ENCODE results near the gene CCK.

The CCK gene

DNA sequence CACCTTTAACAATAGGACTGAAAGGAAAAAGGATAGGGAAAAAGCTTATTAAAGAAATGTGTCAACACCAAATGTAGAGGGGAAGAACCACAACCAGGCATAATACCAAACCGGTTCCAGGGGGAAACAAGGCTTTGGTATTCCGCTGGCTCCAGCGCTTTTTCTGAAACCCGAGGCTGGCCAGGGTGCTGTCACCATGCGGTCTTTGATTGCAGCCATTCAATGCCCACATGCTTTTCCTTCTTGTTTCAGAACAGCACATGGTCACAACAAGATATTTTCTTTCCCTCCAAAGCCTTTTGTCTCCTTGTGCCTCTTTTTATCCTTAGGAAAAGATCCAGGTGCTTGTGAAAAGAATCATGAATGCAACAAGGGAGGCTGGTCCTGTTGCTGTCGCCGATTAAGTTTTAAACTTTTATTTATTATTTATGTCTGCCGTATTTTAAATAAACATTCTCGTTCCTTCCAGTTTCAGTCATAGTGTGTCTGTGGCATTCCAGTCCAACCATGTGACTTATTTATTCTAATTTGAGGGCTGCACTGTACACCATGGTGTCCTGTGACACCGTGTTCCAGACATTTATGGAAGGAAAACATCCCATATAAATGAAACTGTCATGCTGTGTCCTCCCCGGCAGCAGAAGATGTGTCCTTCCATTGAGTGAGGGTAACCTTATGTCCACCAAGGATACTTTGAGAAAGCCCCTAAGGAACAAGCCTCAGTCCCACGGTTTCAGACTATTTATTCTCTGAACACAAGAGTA lies 41.1 kb downstream of the CCK start:
- no peak for DNase-seq

- no peak for DNase-seq
Observed at GRCh38 chr3:42224178-42224577, 41.8 kb downstream of the CCK start.

GRCh38 chr3:42222942-42223693 lies 42.9 kb downstream of the CCK start:
- DNase-seq = no peak

DNA sequence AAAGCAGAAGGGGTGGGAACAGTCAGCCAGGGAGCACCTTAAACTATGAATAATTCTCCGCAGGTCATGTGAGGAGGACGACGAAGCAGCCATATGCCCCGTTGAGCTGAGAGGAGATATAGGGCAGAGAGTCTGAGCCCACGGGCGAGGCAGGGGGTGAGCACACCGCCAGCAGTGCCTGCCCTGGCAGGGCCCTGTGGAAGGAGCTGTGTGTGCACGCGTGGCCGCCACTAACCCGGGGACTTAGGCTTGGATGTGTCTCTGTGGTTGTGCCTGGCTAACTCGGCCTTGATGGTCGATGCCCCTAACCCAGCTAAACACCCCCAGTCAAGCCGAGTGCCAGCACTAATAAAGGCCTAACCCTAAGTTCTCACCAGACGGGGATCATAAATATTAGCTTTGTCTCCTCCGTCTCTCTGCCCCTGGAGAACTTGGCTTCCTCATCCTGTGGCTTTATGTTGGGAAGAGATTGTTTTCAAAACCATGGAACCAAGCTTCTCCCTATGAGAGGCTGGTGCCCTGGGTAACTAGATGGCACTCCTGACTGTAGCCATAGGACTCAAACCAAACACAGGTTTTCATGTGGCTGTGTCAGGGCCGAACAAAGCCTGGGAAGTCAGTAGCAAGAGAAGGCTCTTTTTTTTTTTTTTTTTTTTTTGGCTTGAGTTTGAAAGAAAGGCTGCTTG lies 45.4 kb downstream of the CCK start:
- DNase-seq = no peak

DNA sequence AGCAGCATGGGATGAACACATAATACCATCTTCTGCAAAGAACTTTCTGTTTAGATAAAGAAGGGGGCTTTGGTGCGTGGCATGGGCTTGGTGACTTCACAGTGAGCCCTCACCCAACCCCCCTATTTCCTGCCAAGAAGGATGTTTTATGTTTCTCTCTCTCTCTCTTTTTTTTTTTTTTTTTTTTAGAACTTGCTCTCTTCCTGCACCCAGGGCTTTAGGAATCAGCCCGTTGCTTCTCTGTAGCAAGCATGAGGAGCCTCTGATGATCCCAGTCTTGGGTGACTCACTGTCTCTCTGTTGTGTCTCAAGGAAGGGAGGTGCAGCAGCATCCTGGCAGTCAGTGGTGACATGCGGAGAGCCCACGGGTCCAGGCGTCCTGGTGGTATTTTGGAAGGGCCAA lies 49.1 kb downstream of the CCK start:
- no peak for DNase-seq

DNA sequence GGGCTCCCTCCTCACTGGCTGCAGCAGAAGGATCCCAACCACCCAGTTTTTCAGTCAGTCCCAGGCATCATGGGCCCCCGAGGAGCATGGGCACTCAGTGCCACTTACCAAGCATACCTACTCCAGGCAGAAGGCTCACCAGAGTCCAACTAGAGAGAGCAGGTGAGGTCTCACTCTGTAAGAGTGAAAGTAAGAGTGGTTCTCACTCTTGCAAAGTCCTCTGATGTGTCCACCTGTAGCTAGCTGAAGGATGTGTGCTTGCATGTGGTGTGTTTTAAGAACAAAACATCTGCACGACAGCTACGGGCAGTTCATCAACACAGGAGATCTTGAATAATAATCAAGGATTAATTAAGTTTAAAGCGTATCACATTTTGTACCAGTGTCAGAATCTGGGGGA lies 49.7 kb downstream of the CCK start:
- no peak for DNase-seq

DNA sequence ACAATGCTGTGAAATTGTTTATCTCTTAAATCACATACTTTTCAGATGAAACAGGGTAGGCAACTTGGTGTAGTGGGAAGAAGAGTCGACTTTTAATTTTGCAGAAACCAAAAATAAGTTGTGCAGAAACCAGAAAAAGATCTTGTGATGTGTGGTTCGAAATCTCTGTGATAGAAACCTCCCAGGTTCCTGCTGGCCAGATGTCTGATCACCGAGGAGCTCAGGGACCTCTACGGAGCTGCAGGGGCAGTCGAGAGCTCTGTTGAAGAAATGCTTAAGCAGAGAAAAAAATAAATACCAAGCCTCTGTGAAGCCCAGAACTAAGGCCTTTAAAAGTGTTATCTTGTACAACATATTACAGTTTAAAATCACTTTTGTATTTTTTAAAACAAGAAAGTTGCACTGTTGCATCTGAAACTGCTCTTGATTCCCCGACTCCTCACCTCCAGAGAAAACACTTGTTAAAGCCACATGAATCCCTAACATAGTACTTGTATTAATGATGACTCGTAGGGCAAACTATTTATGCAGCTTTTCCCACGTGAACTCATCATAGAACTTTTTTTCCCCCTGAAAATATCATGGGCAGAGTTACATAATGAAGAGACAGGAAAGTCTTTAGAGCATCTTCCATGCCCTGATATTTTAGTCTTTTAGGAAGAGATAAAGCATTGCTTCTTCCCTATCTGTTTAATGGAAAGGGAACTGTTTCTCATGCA lies 51.3 kb downstream of the CCK start:
- no peak for DNase-seq

DNA sequence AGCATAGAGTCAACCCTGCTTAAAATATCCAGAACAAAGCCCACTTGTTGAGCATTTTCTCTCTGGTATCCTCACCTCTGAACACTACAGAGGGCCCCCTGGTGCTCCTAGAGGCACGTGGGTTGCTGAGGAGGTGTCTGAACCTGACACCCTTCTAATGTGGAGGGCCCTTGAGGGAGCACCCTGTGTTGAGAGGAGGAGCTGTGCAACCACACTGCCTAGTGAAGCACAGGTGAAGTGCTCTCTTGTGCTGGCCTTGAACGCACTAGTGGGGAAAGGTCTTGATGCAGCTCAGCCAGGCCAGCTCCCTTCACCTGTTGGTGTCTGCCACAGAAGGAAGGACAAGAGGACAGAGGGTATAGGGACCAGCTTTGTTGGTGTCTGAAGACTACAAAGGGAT lies 51.9 kb downstream of the CCK start:
- DNase-seq = peak; percentile 72 to 89

- DNase-seq = no peak
Observed at GRCh38 chr3:42213417-42213816, 52.6 kb downstream of the CCK start.

- no peak for DNase-seq
Observed at GRCh38 chr3:42210726-42211125, 55.3 kb downstream of the CCK start.

GRCh38 chr3:42209917-42210316 lies 56.1 kb downstream of the CCK start:
- DNase-seq = no peak

All from NCI-H187 (cell line).